ENCODE measurements around the gene SLC25A30. TPM values are rescaled to one million over a fixed set of nuclear protein-coding genes. Genes with fewer than 3 reads are reported as not detected.

Gene SLC25A30
- total RNA-seq, 1 experiment from 2014 or later: 6.3 TPM

DNA sequence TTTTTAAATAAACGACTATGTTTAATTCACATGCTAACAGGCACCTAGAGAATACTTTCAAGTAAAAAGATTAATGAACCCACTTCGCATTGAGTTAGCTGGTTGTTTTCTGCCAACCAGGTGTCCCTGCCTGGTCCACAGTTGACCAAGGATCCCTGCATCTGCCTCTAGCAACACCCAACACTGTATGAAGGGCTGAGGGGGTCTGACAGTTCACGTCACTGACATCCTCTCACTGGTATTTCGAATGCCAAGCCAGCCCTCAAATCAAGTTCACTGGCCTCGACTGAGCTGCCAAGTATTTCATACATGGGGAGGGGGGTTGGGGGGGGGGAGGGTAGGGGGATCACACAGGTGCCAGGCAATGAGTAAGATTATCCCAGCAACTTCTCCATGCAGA, 25.4 kb downstream of the SLC25A30 start:
- Histone ChIP-seq H2BK12ac (ENCODE audit: insufficient read length, low read depth, low read length) (no peak overlapping the region), H3T11ph (ENCODE audit: low read length) (no peak overlapping the region), H2BK20ac (ENCODE audit: low read depth, low read length, poor library complexity, severe bottlenecking) (no peak overlapping the region), H3K79me2 (ENCODE audit: insufficient read depth, low read length) (no peaks in the 10 kb centered on the region), H3K4ac (ENCODE audit: low read depth, low read length) (no peak overlapping the region), H3K27me3 (ENCODE audit: insufficient read depth, low read length) (no peaks in the 10 kb centered on the region), H3K18ac (ENCODE audit: insufficient read length, low read depth, low read length) (no peak overlapping the region), H3K23ac (ENCODE audit: insufficient read length, low read depth, low read length) (no peak overlapping the region), H2AK5ac (ENCODE audit: insufficient read length, low read length) (no peak overlapping the region), H3K79me1 (ENCODE audit: insufficient read depth, low read depth, low read length, poor library complexity, severe bottlenecking) (no peaks in the 10 kb centered on the region), H4K91ac (ENCODE audit: insufficient read length, low read depth, low read length) (no peak overlapping the region), H4K8ac (replicated peaks; ENCODE audit: insufficient read length, low read depth, low read length) (no peak overlapping the region), H3K27ac (ENCODE audit: insufficient read length, low read depth, low read length) (no peak overlapping the region), H4K20me1 (ENCODE audit: control insufficient read depth, insufficient read depth, insufficient read length) (no peaks in the 10 kb centered on the region), H2BK5ac (ENCODE audit: insufficient read length, low read length) (no peak overlapping the region), H3K4me1 (ENCODE audit: insufficient read depth, low read length) (no peaks in the 10 kb centered on the region; the same call in 1 of the 2 replicates), H3K9ac (ENCODE audit: extremely low read depth, insufficient read length, low read length) (no peak overlapping the region), H3K23me2 (ENCODE audit: insufficient read length, low read depth, low read length, poor library complexity, severe bottlenecking) (no peaks in the 10 kb centered on the region), H3K4me2 (ENCODE audit: insufficient read depth, insufficient read length, low read length) (no peak overlapping the region), H3K14ac (ENCODE audit: insufficient read depth, low read length) (no peak overlapping the region), H2AFZ (ENCODE audit: low read length) (no peak overlapping the region), H4K5ac (ENCODE audit: insufficient read length, low read depth, low read length) (no peak overlapping the region), H3K9me3 (ENCODE audit: control insufficient read depth, low read depth, low read length) (no peaks in the 10 kb centered on the region), H2BK15ac (ENCODE audit: low read depth, low read length) (no peak overlapping the region), H3K56ac (ENCODE audit: insufficient read length, low read depth, low read length) (no peak overlapping the region), H2BK120ac (ENCODE audit: low read depth, low read length, poor library complexity, severe bottlenecking) (no peak overlapping the region)
- WGBS (ENCODE audit: extremely low coverage, insufficient read length, low lambda C conversion rate): no CpG with 5 or more reads among the region's 5 CpGs
- Mint-ChIP-seq H3K4me3 (no peak overlapping the region), H3K9me3 (no peaks in the 10 kb centered on the region), H3K4me1 (peaks cover 0 to 6% of the 10 kb centered on the region in 2 experiments; a peak in 3 of 4 replicates), H3K27me3 (ENCODE audit: low read depth) (no peaks in the 10 kb centered on the region), H3K36me3 (ENCODE audit: insufficient read depth in 1 of 3, low read depth in 3 of 3) (peaks cover 7 to 13% (median 7%) of the 10 kb centered on the region in 3 experiments; a peak in 6 of 7 replicates), H3K27ac (peak overlapping the region in 1 of 3 experiments; percentile 70; a peak in 2 of 7 replicates)
- TF ChIP-seq, protein P1, sequence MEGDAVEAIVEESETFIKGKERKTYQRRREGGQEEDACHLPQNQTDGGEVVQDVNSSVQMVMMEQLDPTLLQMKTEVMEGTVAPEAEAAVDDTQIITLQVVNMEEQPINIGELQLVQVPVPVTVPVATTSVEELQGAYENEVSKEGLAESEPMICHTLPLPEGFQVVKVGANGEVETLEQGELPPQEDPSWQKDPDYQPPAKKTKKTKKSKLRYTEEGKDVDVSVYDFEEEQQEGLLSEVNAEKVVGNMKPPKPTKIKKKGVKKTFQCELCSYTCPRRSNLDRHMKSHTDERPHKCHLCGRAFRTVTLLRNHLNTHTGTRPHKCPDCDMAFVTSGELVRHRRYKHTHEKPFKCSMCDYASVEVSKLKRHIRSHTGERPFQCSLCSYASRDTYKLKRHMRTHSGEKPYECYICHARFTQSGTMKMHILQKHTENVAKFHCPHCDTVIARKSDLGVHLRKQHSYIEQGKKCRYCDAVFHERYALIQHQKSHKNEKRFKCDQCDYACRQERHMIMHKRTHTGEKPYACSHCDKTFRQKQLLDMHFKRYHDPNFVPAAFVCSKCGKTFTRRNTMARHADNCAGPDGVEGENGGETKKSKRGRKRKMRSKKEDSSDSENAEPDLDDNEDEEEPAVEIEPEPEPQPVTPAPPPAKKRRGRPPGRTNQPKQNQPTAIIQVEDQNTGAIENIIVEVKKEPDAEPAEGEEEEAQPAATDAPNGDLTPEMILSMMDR (conservative IDR thresholded peaks at IDR 0.05): no peak
- no peak for DNase-seq
